Astrocyte (in vitro differentiated cells and primary cell): ENCODE measurements around the gene RNF149. TPM values are rescaled to one million over a fixed set of nuclear protein-coding genes. Genes with fewer than 3 reads are reported as not detected.

Experiments
- DNase-seq: peaks from one replicate; pipeline ENCODE4 v3.0.0-alpha.2; 2010; ENCODE audit warnings: low read depth
- FAIRE-seq: peaks from 2 replicates; lab custom pipeline; 2011; peaks lifted over from hg19 to GRCh38; lab: Jason Lieb, UNC
- H2AFZ ChIP-seq: 2 replicates; pipeline ENCODE4 v1.6.0; 2012; ENCODE audit warnings: low read depth, low read length, inconsistent platforms
- H3K27ac ChIP-seq: 2 replicates; pipeline ENCODE4 v1.5.1; 2011; ENCODE audit warnings: low read depth, low read length, inconsistent platforms
- H3K27me3 ChIP-seq: 2 replicates; pipeline ENCODE4 v1.6.0; 2011; ENCODE audit warnings: low read length, inconsistent platforms; ENCODE audit not compliant: insufficient read depth
- H3K36me3 ChIP-seq: 2 replicates; pipeline ENCODE4 v1.5.1; 2011; ENCODE audit warnings: low read length, inconsistent platforms; ENCODE audit not compliant: insufficient read depth
- H3K4me1 ChIP-seq: 2 replicates; pipeline ENCODE4 v1.5.1; 2011; ENCODE audit warnings: low read length, inconsistent platforms; ENCODE audit not compliant: insufficient read depth
- H3K4me2 ChIP-seq: 2 replicates; pipeline ENCODE4 v1.6.0; 2012; ENCODE audit warnings: low read length, inconsistent platforms
- H3K4me3 ChIP-seq: 2 replicates; pipeline ENCODE4 v1.5.1; 2011; ENCODE audit warnings: low read depth, mild to moderate bottlenecking, low read length, inconsistent platforms; ENCODE audit not compliant: insufficient read depth
- H3K79me2 ChIP-seq: 2 replicates; pipeline ENCODE4 v1.6.0; 2012; ENCODE audit warnings: mild to moderate bottlenecking, low read length, inconsistent platforms; ENCODE audit not compliant: insufficient read depth
- H3K9ac ChIP-seq: 2 replicates; pipeline ENCODE4 v1.6.0; 2012; ENCODE audit warnings: mild to moderate bottlenecking, low read length, inconsistent platforms
- H3K9me3 ChIP-seq: 2 replicates; pipeline ENCODE4 v1.5.1; 2012; ENCODE audit warnings: low read depth, mild to moderate bottlenecking, low read length, inconsistent platforms; ENCODE audit not compliant: insufficient read depth
- H4K20me1 ChIP-seq: 2 replicates; pipeline ENCODE4 v1.6.0; 2012; ENCODE audit warnings: low read length, inconsistent platforms; ENCODE audit not compliant: insufficient read depth
- H3K27ac Mint-ChIP-seq: one replicate; pipeline ENCODE4 v1.8.0; 2021; ENCODE audit warnings: mild to moderate bottlenecking, mixed read lengths; ENCODE audit not compliant: unreplicated experiment
- H3K27me3 Mint-ChIP-seq: one replicate; pipeline ENCODE4 v1.8.0; 2021; ENCODE audit warnings: low read depth, mixed read lengths; ENCODE audit not compliant: unreplicated experiment
- H3K36me3 Mint-ChIP-seq: one replicate; pipeline ENCODE4 v1.8.0; 2021; ENCODE audit warnings: low read depth, mixed read lengths; ENCODE audit not compliant: unreplicated experiment
- H3K4me1 Mint-ChIP-seq: one replicate; pipeline ENCODE4 v1.8.0; 2021; ENCODE audit warnings: low read depth, mixed read lengths; ENCODE audit not compliant: unreplicated experiment
- H3K4me3 Mint-ChIP-seq: one replicate; pipeline ENCODE4 v1.8.0; 2021; ENCODE audit warnings: mild to moderate bottlenecking, moderate library complexity, mixed read lengths; ENCODE audit not compliant: unreplicated experiment
- H3K9me3 Mint-ChIP-seq: one replicate; pipeline ENCODE4 v1.8.0; 2021; ENCODE audit warnings: mild to moderate bottlenecking, mixed read lengths; ENCODE audit not compliant: unreplicated experiment
- EZH2 ChIP-seq: IDR thresholded peaks from 2 replicates; pipeline ENCODE4 v1.6.1; 2012; ENCODE audit warnings: mild to moderate bottlenecking, low read length, inconsistent platforms; ENCODE audit not compliant: insufficient read depth
- total RNA-seq: library from RNA; stranded (reverse); gene quantifications from 2 replicates; pipeline ENCODE4 v1.2.1, GENCODE V29; 2021
- TF ChIP-seq, protein P1 (sequence below): IDR thresholded peaks from 2 replicates; pipeline ENCODE4 v1.5.1; 2011; ENCODE audit warnings: low read depth, mild to moderate bottlenecking, inconsistent platforms, low read length, moderate library complexity; ENCODE audit not compliant: insufficient read depth

RNF149 gene
- total RNA-seq, 1 donor from 2014 or later, result 36.4 TPM

DNA sequence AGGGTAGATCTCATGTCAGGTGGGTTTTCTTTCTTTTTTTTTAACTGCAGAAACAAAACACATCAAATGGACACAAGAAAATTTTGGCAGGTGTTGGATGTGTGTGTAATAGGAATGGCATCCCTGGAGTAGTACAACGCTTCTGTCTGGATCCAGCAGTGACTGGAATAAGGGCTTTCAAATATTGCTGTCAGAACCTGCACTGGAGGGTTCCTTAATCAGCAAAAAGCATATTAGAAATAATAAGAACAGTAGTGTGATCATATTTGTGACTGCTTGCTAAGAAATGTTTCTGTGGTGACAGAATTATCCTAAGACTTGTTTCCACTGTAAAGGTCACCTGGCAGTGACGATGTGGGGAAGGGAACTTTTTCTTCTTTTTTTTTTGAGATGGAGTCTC, 48.0 kb upstream of the RNF149 start:
- Histone ChIP-seq H3K79me2 (no peaks in the 10 kb centered on the region), H3K4me3 (no peak overlapping the region), H4K20me1 (no peaks in the 10 kb centered on the region), H3K27me3 (no peaks in the 10 kb centered on the region), H3K27ac (no peak overlapping the region), H3K36me3 (no peaks in the 10 kb centered on the region), H3K4me1 (no peaks in the 10 kb centered on the region), H2AFZ (no peak overlapping the region), H3K9ac (no peak overlapping the region), H3K9me3 (no peaks in the 10 kb centered on the region), H3K4me2 (no peak overlapping the region)
- FAIRE-seq (no peak), DNase-seq (peak; percentile 66)
- H3K27me3 Mint-ChIP-seq, result peaks cover 10% of the 10 kb centered on the region
- H3K27ac Mint-ChIP-seq, result no peak overlapping the region
- no peak overlapping the region for H3K4me3 Mint-ChIP-seq
- TF ChIP-seq, protein P1, sequence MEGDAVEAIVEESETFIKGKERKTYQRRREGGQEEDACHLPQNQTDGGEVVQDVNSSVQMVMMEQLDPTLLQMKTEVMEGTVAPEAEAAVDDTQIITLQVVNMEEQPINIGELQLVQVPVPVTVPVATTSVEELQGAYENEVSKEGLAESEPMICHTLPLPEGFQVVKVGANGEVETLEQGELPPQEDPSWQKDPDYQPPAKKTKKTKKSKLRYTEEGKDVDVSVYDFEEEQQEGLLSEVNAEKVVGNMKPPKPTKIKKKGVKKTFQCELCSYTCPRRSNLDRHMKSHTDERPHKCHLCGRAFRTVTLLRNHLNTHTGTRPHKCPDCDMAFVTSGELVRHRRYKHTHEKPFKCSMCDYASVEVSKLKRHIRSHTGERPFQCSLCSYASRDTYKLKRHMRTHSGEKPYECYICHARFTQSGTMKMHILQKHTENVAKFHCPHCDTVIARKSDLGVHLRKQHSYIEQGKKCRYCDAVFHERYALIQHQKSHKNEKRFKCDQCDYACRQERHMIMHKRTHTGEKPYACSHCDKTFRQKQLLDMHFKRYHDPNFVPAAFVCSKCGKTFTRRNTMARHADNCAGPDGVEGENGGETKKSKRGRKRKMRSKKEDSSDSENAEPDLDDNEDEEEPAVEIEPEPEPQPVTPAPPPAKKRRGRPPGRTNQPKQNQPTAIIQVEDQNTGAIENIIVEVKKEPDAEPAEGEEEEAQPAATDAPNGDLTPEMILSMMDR, result no peak
- no peak for TF ChIP-seq EZH2
- peaks cover 4% of the 10 kb centered on the region for H3K4me1 Mint-ChIP-seq
- no peaks in the 10 kb centered on the region for H3K36me3 Mint-ChIP-seq
- no peaks in the 10 kb centered on the region for H3K9me3 Mint-ChIP-seq

DNA sequence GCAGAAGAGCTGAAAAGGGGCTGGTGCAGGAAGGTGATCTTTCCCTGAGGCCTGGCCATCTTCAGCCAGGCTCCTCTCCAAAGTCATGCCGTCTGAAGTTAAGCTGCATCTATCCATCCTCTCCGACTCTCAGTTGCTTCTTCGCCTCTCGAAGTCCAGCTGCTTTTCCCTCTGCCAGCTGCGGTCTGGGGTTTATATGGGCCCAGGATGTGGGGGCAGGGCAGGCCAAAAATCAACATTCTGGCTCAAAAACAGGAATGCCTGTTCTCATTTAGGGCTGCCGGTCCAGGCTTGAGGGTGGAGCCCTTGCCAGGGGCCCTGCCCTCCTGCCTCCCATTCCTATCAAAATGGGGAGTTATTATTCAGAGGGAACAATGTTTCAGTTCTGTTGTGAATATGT, 47.6 kb upstream of the RNF149 start:
- H3K79me2 ChIP-seq, result no peaks in the 10 kb centered on the region
- H3K36me3 ChIP-seq, result no peaks in the 10 kb centered on the region
- Mint-ChIP-seq H3K4me3 (no peak overlapping the region), H3K4me1 (peaks cover 4% of the 10 kb centered on the region), H3K36me3 (no peaks in the 10 kb centered on the region), H3K27me3 (peaks cover 10% of the 10 kb centered on the region), H3K27ac (no peak overlapping the region), H3K9me3 (no peaks in the 10 kb centered on the region)
- no peaks in the 10 kb centered on the region for H4K20me1 ChIP-seq
- DNase-seq (no peak), FAIRE-seq (no peak)
- TF ChIP-seq, protein P1, result no peak
- no peak for TF ChIP-seq EZH2
- H3K4me1 ChIP-seq, result no peaks in the 10 kb centered on the region
- H3K4me2 ChIP-seq, result no peak overlapping the region
- no peak overlapping the region for H3K27ac ChIP-seq
- H3K9ac ChIP-seq, result no peak overlapping the region
- H3K4me3 ChIP-seq, result no peak overlapping the region
- H3K27me3 ChIP-seq, result no peaks in the 10 kb centered on the region
- no peak overlapping the region for H2AFZ ChIP-seq
- H3K9me3 ChIP-seq, result no peaks in the 10 kb centered on the region

GRCh38 chr2:101355401-101356054, 47.0 kb upstream of the RNF149 start:
- Histone ChIP-seq H3K4me3 (no peak overlapping the region), H3K27me3 (no peaks in the 10 kb centered on the region), H3K9ac (no peak overlapping the region), H3K4me2 (no peak overlapping the region), H3K9me3 (no peaks in the 10 kb centered on the region), H2AFZ (no peak overlapping the region), H3K79me2 (no peaks in the 10 kb centered on the region), H3K36me3 (no peaks in the 10 kb centered on the region), H3K4me1 (no peaks in the 10 kb centered on the region), H3K27ac (no peak overlapping the region), H4K20me1 (no peaks in the 10 kb centered on the region)
- no peak for DNase-seq
- no peaks in the 10 kb centered on the region for H3K9me3 Mint-ChIP-seq
- no peak for FAIRE-seq
- no peaks in the 10 kb centered on the region for H3K36me3 Mint-ChIP-seq
- H3K4me1 Mint-ChIP-seq, result peaks cover 5% of the 10 kb centered on the region
- H3K27me3 Mint-ChIP-seq, result peaks cover 10% of the 10 kb centered on the region
- H3K27ac Mint-ChIP-seq, result no peak overlapping the region
- H3K4me3 Mint-ChIP-seq, result no peak overlapping the region
- TF ChIP-seq EZH2, result no peak
- TF ChIP-seq, protein P1, result no peak
